Gastrocnemius medialis (tissue), 4 donors: ENCODE data around the gene TMEM114. TPM values are rescaled to one million over a fixed set of nuclear protein-coding genes. Genes with fewer than 3 reads are reported as not detected.

ENCODE experiments used
- ATAC-seq, 2 donors: fragments of 150-250 bp; one replicate each; pipeline ENCODE4 v1.9.1; 2016
- DNase-seq, 2 donors: peaks; one replicate each; pipeline ENCODE4 v3.0.0-alpha.2; 2019
- H3K27ac ChIP-seq, 4 donors: fragments of 200-600 bp; sonication (generic); 1 replicate in 1 of 4; 2 replicates in 3 of 4; pipeline ENCODE4 v1.5.1; 2016 to 2018; ENCODE audit warnings: mild to moderate bottlenecking in 2 of 4, moderate library complexity in 1 of 4
- H3K27me3 ChIP-seq, 3 donors: fragments of 200-600 bp; sonication (generic) in 2 of 3; 1 replicate in 1 of 3; 2 replicates in 2 of 3; pipeline versions ENCODE4 v1.5.1 to v1.6.0; 2016 to 2019; ENCODE audit warnings: mild to moderate bottlenecking in 1 of 3, moderate library complexity in 1 of 3
- H3K36me3 ChIP-seq, 2 donors: fragments of 200-600 bp; sonication (generic) in 1 of 2; one replicate each; pipeline ENCODE4 v1.5.1; 2017 to 2018
- H3K4me1 ChIP-seq, 2 donors: fragments of 200-600 bp; sonication (generic) in 1 of 2; one replicate each; pipeline ENCODE4 v1.5.1; 2016 to 2017; ENCODE audit warnings: mild to moderate bottlenecking in 2 of 2
- H3K4me3 ChIP-seq, 4 donors: fragments of 200-600 bp; sonication (generic) in 3 of 4; 1 replicate in 1 of 4; 2 replicates in 3 of 4; pipeline ENCODE4 v1.5.1; 2016 to 2019; ENCODE audit warnings: mild to moderate bottlenecking in 2 of 4
- H3K9me3 ChIP-seq, 3 donors: fragments of 200-600 bp; sonication (generic) in 2 of 3; 1 replicate in 1 of 3; 2 replicates in 2 of 3; pipeline ENCODE4 v1.5.1; 2016 to 2019
- CTCF ChIP-seq, 5 experiments: fragments of 450-650 bp in 3 of 5; fragments of 200-600 bp in 2 of 5; sonication (generic) in 2 of 5; IDR thresholded peaks in 4 of 5; conservative IDR thresholded peaks in 1 of 5; 1 replicate in 4 of 5; 2 replicates in 1 of 5; pipeline ENCODE4 v1.5.1; 2016 to 2019; ENCODE audit warnings: antibody characterized with exemption in 5 of 5, mild to moderate bottlenecking in 3 of 5, moderate library complexity in 3 of 5
- POLR2A ChIP-seq, 2 donors: fragments of 450-650 bp; IDR thresholded peaks; one replicate each; pipeline ENCODE4 v1.6.1; 2017; ENCODE audit warnings: antibody characterized with exemption in 2 of 2, mild to moderate bottlenecking in 2 of 2, moderate library complexity in 2 of 2
- in situ Hi-C, 4 donors: fragments of 200-750 bp; cut with MboI; loops; one replicate each; pipeline versions ENCODE4 v1.15.0 to v1.8.0; 2017; ENCODE audit warnings: low sequenced_read_pairs in 4 of 4
- intact Hi-C: fragments of 100-400 bp; cut with DNase I; formaldehyde crosslinking; loops from one replicate; pipeline ENCODE4 v1.15.1; 2023; ENCODE audit warnings: low total_unique reads
- total RNA-seq, 4 donors: library from RNA; depleted of rRNA; stranded (reverse); fragments of >200 nt; gene quantifications; one replicate each; pipeline versions ENCODE4 v1.1.0 to v1.2.3, GENCODE V29; 2016

TMEM114 gene
- total RNA-seq, 4 donors from 2014 or later = not detected

GRCh38 chr16:8528471-8528870, 61.8 kb downstream of the TMEM114 start:
- Histone ChIP-seq H3K36me3 (no peaks in the 10 kb centered on the region), H3K4me3 (no peak overlapping the region), H3K9me3 (no peaks in the 10 kb centered on the region), H3K27ac (no peak overlapping the region), H3K27me3 (no peaks in the 10 kb centered on the region), H3K4me1 (no peaks in the 10 kb centered on the region)
- DNase-seq (no peak), ATAC-seq (no peak)
- TF ChIP-seq CTCF (IDR thresholded peaks at IDR 0.05 in 4 of 5, conservative IDR thresholded peaks at IDR 0.05 in 1 of 5) (no peak), POLR2A (IDR thresholded peaks at IDR 0.05) (no peak)
- in situ Hi-C loops (no loop called here), intact Hi-C loops (no loop called here)

- Histone ChIP-seq H3K36me3 (no peaks in the 10 kb centered on the region), H3K27ac (no peak overlapping the region), H3K4me3 (no peak overlapping the region), H3K4me1 (no peaks in the 10 kb centered on the region), H3K27me3 (no peaks in the 10 kb centered on the region), H3K9me3 (no peaks in the 10 kb centered on the region)
- no peak for ATAC-seq
- in situ Hi-C loops (no loop called here), intact Hi-C loops (no loop called here)
- no peak for TF ChIP-seq POLR2A (IDR thresholded peaks at IDR 0.05)
- TF ChIP-seq CTCF (IDR thresholded peaks at IDR 0.05 in 4 of 5, conservative IDR thresholded peaks at IDR 0.05 in 1 of 5) = no peak
- DNase-seq = no peak
Observed at GRCh38 chr16:8523932-8524331, 66.4 kb downstream of the TMEM114 start.

- Histone ChIP-seq H3K9me3 (no peaks in the 10 kb centered on the region), H3K27me3 (no peaks in the 10 kb centered on the region), H3K4me1 (no peaks in the 10 kb centered on the region), H3K36me3 (no peaks in the 10 kb centered on the region), H3K27ac (no peak overlapping the region), H3K4me3 (no peak overlapping the region)
- intact Hi-C loops = no loop called here
- ATAC-seq (no peak), DNase-seq (no peak)
- in situ Hi-C loops = no loop called here
- TF ChIP-seq CTCF (IDR thresholded peaks at IDR 0.05 in 4 of 5, conservative IDR thresholded peaks at IDR 0.05 in 1 of 5) = no peak
- no peak for TF ChIP-seq POLR2A (IDR thresholded peaks at IDR 0.05)
Observed at GRCh38 chr16:8522757-8523156, 67.6 kb downstream of the TMEM114 start.

- H3K4me1 ChIP-seq = no peaks in the 10 kb centered on the region
- ATAC-seq = no peak
- intact Hi-C loops = no loop called here
- H3K27me3 ChIP-seq = no peaks in the 10 kb centered on the region
- H3K27ac ChIP-seq = no peak overlapping the region
- no peaks in the 10 kb centered on the region for H3K36me3 ChIP-seq
- in situ Hi-C loops = no loop called here
- TF ChIP-seq POLR2A (IDR thresholded peaks at IDR 0.05) = no peak
- TF ChIP-seq CTCF (IDR thresholded peaks at IDR 0.05 in 4 of 5, conservative IDR thresholded peaks at IDR 0.05 in 1 of 5) = no peak
- H3K4me3 ChIP-seq = no peak overlapping the region
- DNase-seq = no peak
- H3K9me3 ChIP-seq = no peaks in the 10 kb centered on the region
Observed at GRCh38 chr16:8519643-8520042, 70.7 kb downstream of the TMEM114 start.

Other genes with a start within 250 kb of the TMEM114 start
- gene METTL22, start 31.2 kb upstream of the TMEM114 start, total RNA-seq = 10 to 100 TPM; 28.8 to 71.5 (median 51.5) TPM
- gene ABAT, start 84.1 kb upstream of the TMEM114 start, total RNA-seq = 1 to 10 TPM in 2 of 4 donors, under 1 TPM in 2; 0.55 to 1.9 (median 0.92) TPM
- 10 to 100 TPM; 10.2 to 16.9 (median 11.9) TPM for gene TMEM186, start 207.1 kb upstream of the TMEM114 start, total RNA-seq
- 10 to 100 TPM; 10.4 to 20.9 (median 16.6) TPM for gene PMM2, start 207.3 kb upstream of the TMEM114 start, total RNA-seq